H1 (cell line): ENCODE measurements around the gene RCAN2. TPM values are rescaled to one million over a fixed set of nuclear protein-coding genes. Genes with fewer than 3 reads are reported as not detected.

ENCODE experiments used
- CTCF ChIA-PET: fragments of 300-600 bp; sonication (Branson Sonifier 250); formaldehyde crosslinking; loops from one replicate; lab custom pipeline; 2021; ENCODE audit not compliant: partially characterized antibody; lab: Charles Lee
- POLR2A ChIA-PET: fragments of 300-600 bp; sonication (Branson Sonifier 250); formaldehyde crosslinking; loops from one replicate; lab custom pipeline; 2021; ENCODE audit warnings: inconsistent platforms; ENCODE audit not compliant: partially characterized antibody; lab: Charles Lee
- DNase-seq, 2 experiments: peaks; one replicate each; pipeline versions ENCODE4 v3.0.0 to v3.0.0-alpha.2; 2010 to 2022; ENCODE audit warnings: low spot score in 2 of 2, low read depth in 1 of 2, mixed read lengths in 1 of 2
- FAIRE-seq: peaks from 2 replicates; lab custom pipeline; 2011; peaks lifted over from hg19 to GRCh38; lab: Jason Lieb, UNC
- H2AFZ ChIP-seq: 2 replicates; pipeline ENCODE4 v1.8.1; 2012; ENCODE audit warnings: low read length, inconsistent platforms
- H2AK5ac ChIP-seq: 2 replicates; pipeline ENCODE4 v1.6.1; 2013; ENCODE audit warnings: low read depth, low read length
- H2BK120ac ChIP-seq: replicated peaks from 2 replicates; pipeline ENCODE3; 2013; ENCODE audit warnings: low read depth, low read length, inconsistent platforms
- H2BK12ac ChIP-seq: 2 replicates; pipeline ENCODE4 v1.6.1; 2013; ENCODE audit warnings: low read depth, low read length
- H2BK15ac ChIP-seq: 2 replicates; pipeline ENCODE4 v1.6.1; 2013; ENCODE audit warnings: low read length
- H2BK20ac ChIP-seq: 2 replicates; pipeline ENCODE4 v1.6.1; 2013; ENCODE audit warnings: low read length
- H2BK5ac ChIP-seq: 2 replicates; pipeline ENCODE4 v1.6.1; 2013; ENCODE audit warnings: low read depth, low read length
- H3K14ac ChIP-seq: 2 replicates; pipeline ENCODE4 v1.6.1; 2013; ENCODE audit warnings: inconsistent platforms; ENCODE audit not compliant: insufficient read length
- H3K18ac ChIP-seq: 2 replicates; pipeline ENCODE4 v1.6.1; 2013; ENCODE audit warnings: low read length; ENCODE audit errors: extremely low read depth
- H3K23ac ChIP-seq: 2 replicates; pipeline ENCODE4 v1.6.1; 2013; ENCODE audit warnings: inconsistent platforms; ENCODE audit not compliant: insufficient read length
- H3K23me2 ChIP-seq: 2 replicates; pipeline ENCODE4 v1.6.1; 2013; ENCODE audit warnings: low read depth, low read length
- H3K27ac ChIP-seq: 2 replicates; pipeline ENCODE4 v1.6.1; 2011; ENCODE audit warnings: low read depth, low read length, inconsistent platforms
- H3K27me3 ChIP-seq, 4 experiments: replicated peaks in 1 of 4; 1 replicate in 1 of 4; 2 replicates in 3 of 4; pipeline versions ENCODE4 v1.6.1 to v1.8.1; 2011 to 2013; ENCODE audit warnings: low read length in 3 of 4, mild to moderate bottlenecking in 3 of 4, inconsistent platforms in 2 of 4, mixed read lengths in 2 of 4, moderate library complexity in 1 of 4; ENCODE audit not compliant: control insufficient read depth in 3 of 4, insufficient read depth in 3 of 4; ENCODE audit errors: extremely low read depth in 1 of 4
- H3K36me3 ChIP-seq, 4 experiments: 2 replicates each; pipeline versions ENCODE4 v1.6.1 to v1.8.1; 2011 to 2013; ENCODE audit warnings: mild to moderate bottlenecking in 4 of 4, low read length in 3 of 4, moderate library complexity in 2 of 4, control low read depth in 1 of 4, inconsistent platforms in 1 of 4; ENCODE audit not compliant: insufficient read depth in 4 of 4, control insufficient read depth in 2 of 4
- H3K4ac ChIP-seq: replicated peaks from 2 replicates; pipeline ENCODE3; 2013; ENCODE audit warnings: low read length, low read depth, mixed read lengths, inconsistent platforms; ENCODE audit not compliant: insufficient read length
- H3K4me1 ChIP-seq, 4 experiments: replicated peaks in 1 of 4; 1 replicate in 1 of 4; 2 replicates in 3 of 4; pipeline versions ENCODE4 v1.6.1 to v1.8.1; 2011 to 2013; ENCODE audit warnings: low read length in 3 of 4, inconsistent platforms in 2 of 4, mixed read lengths in 1 of 4; ENCODE audit not compliant: insufficient read depth in 4 of 4, control insufficient read depth in 3 of 4
- H3K4me2 ChIP-seq, 2 experiments: 2 replicates each; pipeline versions ENCODE4 v1.6.1 to v1.8.1; 2011 to 2013; ENCODE audit warnings: low read depth in 2 of 2, low read length in 2 of 2, control low read depth in 1 of 2, inconsistent platforms in 1 of 2, mild to moderate bottlenecking in 1 of 2; ENCODE audit not compliant: insufficient read depth in 1 of 2
- H3K4me3 ChIP-seq, 4 experiments: fragments of 200-600, 300-600 bp in 1 of 4; sonication (generic), shearing (Covaris generic), sonication (Bioruptor Twin) in 1 of 4; 2 replicates each; pipeline versions ENCODE4 v1.5.1 to v1.8.1; 2011 to 2016; ENCODE audit warnings: low read length in 4 of 4, low read depth in 3 of 4, control low read depth in 2 of 4, inconsistent platforms in 2 of 4, mild to moderate bottlenecking in 2 of 4, mixed read lengths in 1 of 4, moderate library complexity in 1 of 4; ENCODE audit not compliant: insufficient read depth in 2 of 4; ENCODE audit errors: extremely low read depth in 1 of 4
- H3K56ac ChIP-seq: replicated peaks from 2 replicates; pipeline ENCODE3; 2013; ENCODE audit warnings: low read depth, mild to moderate bottlenecking, mixed read lengths, low read length, inconsistent platforms; ENCODE audit not compliant: insufficient read length
- H3K79me1 ChIP-seq: 2 replicates; pipeline ENCODE4 v1.6.1; 2013; ENCODE audit warnings: low read depth, low read length, control low read depth
- H3K79me2 ChIP-seq, 2 experiments: 2 replicates each; pipeline versions ENCODE4 v1.6.1 to v1.8.1; 2012 to 2013; ENCODE audit warnings: low read length in 2 of 2, mild to moderate bottlenecking in 2 of 2, inconsistent platforms in 1 of 2; ENCODE audit not compliant: insufficient read depth in 2 of 2, control insufficient read depth in 1 of 2
- H3K9ac ChIP-seq, 4 experiments: replicated peaks in 1 of 4; 1 replicate in 1 of 4; 2 replicates in 3 of 4; pipeline versions ENCODE4 v1.6.1 to v1.8.1; 2011 to 2013; ENCODE audit warnings: low read depth in 3 of 4, low read length in 3 of 4, control low read depth in 2 of 4, mild to moderate bottlenecking in 2 of 4, moderate library complexity in 2 of 4, inconsistent platforms in 1 of 4; ENCODE audit errors: extremely low read depth in 1 of 4
- H3K9me3 ChIP-seq, 2 experiments: 2 replicates each; pipeline versions ENCODE4 v1.6.1 to v1.8.1; 2012 to 2013; ENCODE audit warnings: mild to moderate bottlenecking in 2 of 2, moderate library complexity in 2 of 2, control low read depth in 1 of 2, inconsistent platforms in 1 of 2, low read depth in 1 of 2, low read length in 1 of 2, mixed read lengths in 1 of 2; ENCODE audit not compliant: insufficient read depth in 2 of 2
- H4K20me1 ChIP-seq, 2 experiments: replicated peaks in 1 of 2; 2 replicates each; pipeline versions ENCODE3 to v1.8.1; 2011 to 2013; ENCODE audit warnings: inconsistent platforms in 2 of 2, low read length in 2 of 2, mild to moderate bottlenecking in 1 of 2; ENCODE audit not compliant: insufficient read depth in 2 of 2, control insufficient read depth in 1 of 2
- H4K5ac ChIP-seq: 2 replicates; pipeline ENCODE4 v1.6.1; 2013; ENCODE audit warnings: low read length, low read depth, mixed read lengths, inconsistent platforms; ENCODE audit not compliant: insufficient read length
- H4K8ac ChIP-seq: 2 replicates; pipeline ENCODE4 v1.8.0; 2013; ENCODE audit warnings: mild to moderate bottlenecking, moderate library complexity, low read length, inconsistent platforms; ENCODE audit not compliant: insufficient read depth; ENCODE audit errors: extremely low read depth
- H4K91ac ChIP-seq: replicated peaks from 2 replicates; pipeline ENCODE3; 2013; ENCODE audit warnings: low read length, mixed read lengths, inconsistent platforms; ENCODE audit not compliant: insufficient read length
- CEBPB ChIP-seq: IDR thresholded peaks from 2 replicates; pipeline ENCODE4 v1.6.1; 2012; ENCODE audit warnings: low read depth, low read length
- E2F6 ChIP-seq: IDR thresholded peaks from 2 replicates; pipeline ENCODE4 v1.6.1; 2012; ENCODE audit warnings: inconsistent platforms
- EZH2 ChIP-seq: fragments of 200-600 bp; sonication (generic); IDR thresholded peaks from 2 replicates; pipeline ENCODE4 v1.7.1; 2012; ENCODE audit warnings: low read depth, mild to moderate bottlenecking, moderate library complexity, low read length, inconsistent platforms; ENCODE audit not compliant: severe bottlenecking
- FOSL1 ChIP-seq: IDR thresholded peaks from 2 replicates; pipeline ENCODE4 v1.6.1; 2011; ENCODE audit warnings: mild to moderate bottlenecking, low read depth, low read length, moderate library complexity; ENCODE audit not compliant: insufficient read depth
- GABPA ChIP-seq: IDR thresholded peaks from 2 replicates; pipeline ENCODE4 v1.6.1; 2011; ENCODE audit warnings: mild to moderate bottlenecking, low read length, moderate library complexity, borderline replicate concordance; ENCODE audit not compliant: insufficient read depth
- HDAC2 ChIP-seq, 2 experiments: fragments of 300-600 bp in 1 of 2; sonication (generic) in 1 of 2; IDR thresholded peaks; 2 replicates each; pipeline ENCODE4 v1.6.1; 2011 to 2012; ENCODE audit warnings: low read depth in 2 of 2, low read length in 2 of 2, mild to moderate bottlenecking in 2 of 2, moderate library complexity in 2 of 2, borderline replicate concordance in 1 of 2, inconsistent platforms in 1 of 2
- JUN ChIP-seq: IDR thresholded peaks from 2 replicates; pipeline ENCODE4 v1.6.1; 2011; ENCODE audit warnings: low read depth, mild to moderate bottlenecking, improper control_type of control experiment, low read length
- KDM5A ChIP-seq: fragments of 200-600 bp; IDR thresholded peaks from 2 replicates; pipeline ENCODE4 v1.7.1; 2012; ENCODE audit warnings: mild to moderate bottlenecking, low read length, inconsistent platforms, mixed read lengths
- POLR2AphosphoS5 ChIP-seq: IDR thresholded peaks from 2 replicates; pipeline ENCODE4 v1.6.1; 2011; ENCODE audit warnings: low read depth, low read length
- SP2 ChIP-seq: IDR thresholded peaks from 2 replicates; pipeline ENCODE4 v1.6.1; 2012; ENCODE audit warnings: mild to moderate bottlenecking, low read length, inconsistent platforms
- SUZ12 ChIP-seq: fragments of 200-600 bp; sonication (generic); IDR thresholded peaks from 2 replicates; pipeline ENCODE4 v1.6.1; 2012; ENCODE audit warnings: mild to moderate bottlenecking, inconsistent platforms, low read length, moderate library complexity, mixed read lengths
- TEAD4 ChIP-seq: IDR thresholded peaks from 2 replicates; pipeline ENCODE4 v1.6.1; 2012; ENCODE audit warnings: low read depth, low read length, inconsistent platforms, mixed read lengths
- USF2 ChIP-seq: IDR thresholded peaks from 2 replicates; pipeline ENCODE4 v1.6.1; 2011; ENCODE audit warnings: low read length, improper control_type of control experiment
- WGBS, 2 experiments: shearing (Covaris generic) in 1 of 2; methylation state at CpG; one replicate each; pipeline versions ENCODE4 v1.1.6 to v1.1.7; 2013 to 2015; ENCODE audit warnings: low lambda C conversion rate in 2 of 2, mixed read lengths in 2 of 2, inconsistent platforms in 1 of 2, low coverage in 1 of 2, missing lambda C conversion rate in 1 of 2; ENCODE audit not compliant: insufficient replicate concordance in 2 of 2, insufficient coverage in 1 of 2, insufficient read length in 1 of 2; ENCODE audit errors: extremely low coverage in 1 of 2, missing lambda C conversion rate in 1 of 2; 5-methylcytosine and 5-hydroxymethylcytosine counted together
- polyA plus RNA-seq, 7 experiments: library from polyadenylated mRNA; depleted of rRNA in 3 of 7; stranded (reverse) in 5 of 7; unstranded in 2 of 7; fragments of >200 nt in 5 of 7; fragments of 200-250 nt in 2 of 7; gene quantifications; 1 replicate in 5 of 7; 2 replicates in 1 of 7; 4 replicates in 1 of 7; pipeline versions ENCODE4 v1.2.1 to v1.2.3, GENCODE V29; 2011 to 2013; ENCODE audit warnings: missing spikeins in 2 of 7, mixed read lengths in 2 of 7
- total RNA-seq: library from RNA; stranded (reverse); fragmentation: NEBNext Ultra II Directional; extraction: Animal tissue kit (Norgen Biotek cat#: 25700); gene quantifications from 2 replicates; pipeline ENCODE4 v1.2.1, GENCODE V29; 2021

RCAN2 gene
- total and polyA plus RNA-seq, 2 of the 8 experiments (the other 6 are each of a cell fraction or from before 2014, with no cell fraction given), result 5.0 to 8.5 TPM

GRCh38 chr6:46201702-46202101 is 289.5 kb downstream of the RCAN2 start:
- Histone ChIP-seq H3K14ac (no peak overlapping the region), H3K4me3 (no peak overlapping the region), H3K23me2 (no peaks in the 10 kb centered on the region), H3K18ac (no peak overlapping the region), H4K91ac (no peak overlapping the region), H2BK20ac (no peak overlapping the region), H4K20me1 (no peaks in the 10 kb centered on the region), H3K79me1 (no peaks in the 10 kb centered on the region), H2BK120ac (no peak overlapping the region), H2AFZ (no peak overlapping the region), H3K9me3 (peaks cover 0 to 2% of the 10 kb centered on the region in 2 experiments; a peak in 2 of 4 replicates), H3K23ac (no peak overlapping the region), H3K79me2 (no peaks in the 10 kb centered on the region), H3K4me2 (no peak overlapping the region), H3K9ac (no peak overlapping the region), H3K4ac (no peak overlapping the region), H3K4me1 (peaks cover 0 to 2% (median 0%) of the 10 kb centered on the region in 4 experiments; a peak in 1 of 7 replicates), H3K27me3 (no peaks in the 10 kb centered on the region), H4K8ac (no peak overlapping the region), H3K56ac (no peak overlapping the region), H2BK5ac (no peak overlapping the region), H2BK12ac (no peak overlapping the region), H2AK5ac (no peak overlapping the region), H4K5ac (no peak overlapping the region), H2BK15ac (no peak overlapping the region), H3K27ac (no peak overlapping the region), H3K36me3 (no peaks in the 10 kb centered on the region)
- no peak for FAIRE-seq
- ChIA-PET CTCF (interaction anchor here (0.5 to 1.4 kb wide), 3 partner anchors 19 to 800 kb away, joined by 3 to 4 read pairs (median 3); no protein-coding TSS in a partner anchor), POLR2A (no interaction called here)
- 91% methylated on average over 4 of the region's 4 CpGs; no CpG with 5 or more reads in 1 of the 2 experiments for WGBS, 2 experiments
- no peak for DNase-seq
- TF ChIP-seq KDM5A, result no peak
- TF ChIP-seq E2F6, result no peak
- no peak for TF ChIP-seq HDAC2 (IDR thresholded peaks at IDR 0.05; ENCODE audit: borderline replicate concordance in 1 of 2, low read depth in 2 of 2, low read length in 2 of 2)
- TF ChIP-seq SP2, result no peak
- no peak for TF ChIP-seq FOSL1
- no peak for TF ChIP-seq EZH2
- no peak for TF ChIP-seq JUN
- TF ChIP-seq CEBPB, result no peak
- no peak for TF ChIP-seq GABPA
- TF ChIP-seq TEAD4, result no peak
- TF ChIP-seq SUZ12, result no peak
- no peak for TF ChIP-seq POLR2AphosphoS5
- no peak for TF ChIP-seq USF2
